Measurements from ENCODE around the gene KAZN.

Gene KAZN

DNA sequence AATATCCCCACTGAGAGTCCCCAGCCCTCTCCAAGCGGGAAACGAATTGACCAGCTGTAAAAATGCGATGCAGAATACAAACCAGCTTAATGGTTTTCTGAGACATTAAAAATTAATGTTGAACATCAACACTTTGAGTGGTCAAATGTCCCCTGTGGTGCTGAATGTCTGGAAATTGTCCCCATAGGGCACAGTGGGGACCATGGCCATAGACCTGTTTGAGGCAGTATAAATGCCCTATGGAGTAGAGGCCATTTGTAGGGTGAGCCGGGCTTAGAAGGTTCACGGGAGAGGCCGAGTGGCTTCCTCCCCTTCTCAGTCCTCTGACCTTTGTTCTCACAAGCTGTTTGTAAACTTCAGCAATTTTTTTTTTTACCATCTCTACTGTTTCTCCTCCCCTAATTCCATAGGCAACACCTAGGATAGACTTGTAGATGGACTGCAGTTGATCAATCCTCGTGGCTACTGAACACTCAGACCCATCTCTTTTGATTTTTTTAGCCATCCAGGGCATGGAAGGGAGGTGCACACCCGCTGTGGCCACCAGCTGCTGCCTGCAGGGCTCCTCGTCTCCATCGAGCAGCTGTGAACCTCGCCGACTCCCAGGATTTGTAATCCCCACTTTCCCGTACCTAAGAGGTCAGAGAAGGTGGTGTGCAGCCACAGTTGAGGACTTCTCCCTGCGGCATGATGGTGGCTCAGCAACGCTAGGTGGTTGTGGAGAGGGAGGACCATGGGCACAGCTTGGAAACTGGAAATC lies 41.0 kb downstream of the KAZN start:
- in situ Hi-C loops (cut with MboI; ENCODE audit: low sequenced_read_pairs) = no loop called here

DNA sequence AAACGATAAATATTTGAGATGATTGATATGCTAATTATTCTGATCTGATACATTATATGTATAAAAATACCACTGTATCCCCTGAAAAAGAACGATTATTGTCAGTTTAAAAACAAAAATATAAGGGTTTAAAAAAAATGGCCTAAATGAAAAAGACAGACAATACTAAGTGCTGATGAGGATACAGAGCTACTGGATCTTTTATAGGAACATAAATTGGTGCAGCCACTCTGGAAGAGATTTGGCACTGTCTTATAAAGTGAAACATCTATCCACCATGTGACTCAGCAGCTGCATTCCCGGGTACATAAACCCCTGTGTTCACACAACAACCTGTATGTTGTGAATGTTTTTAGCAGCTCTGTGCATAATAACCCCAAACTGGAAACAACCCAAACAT lies 44.2 kb downstream of the KAZN start:
- in situ Hi-C loops (cut with MboI; ENCODE audit: low sequenced_read_pairs) = no loop called here

DNA sequence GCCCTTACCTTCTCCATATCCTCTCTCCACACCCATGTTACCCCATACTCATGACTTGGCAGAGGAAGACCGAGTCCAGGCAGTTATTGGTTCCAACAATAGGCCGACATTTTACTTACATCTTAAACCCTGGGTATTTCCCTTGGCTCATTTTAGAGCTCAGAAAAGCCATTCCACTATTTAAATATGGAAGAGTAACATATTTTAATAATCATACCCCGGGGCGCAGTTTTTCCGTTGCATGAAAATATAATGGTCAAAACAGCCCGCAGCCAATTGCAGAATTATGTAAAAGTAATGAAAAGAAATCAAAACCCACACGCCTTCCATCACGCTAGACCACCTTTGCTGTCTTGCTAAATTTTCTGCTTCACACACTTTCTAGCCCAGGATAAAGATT lies 48.5 kb downstream of the KAZN start:
- in situ Hi-C loops (cut with MboI; ENCODE audit: low sequenced_read_pairs) = no loop called here

DNA sequence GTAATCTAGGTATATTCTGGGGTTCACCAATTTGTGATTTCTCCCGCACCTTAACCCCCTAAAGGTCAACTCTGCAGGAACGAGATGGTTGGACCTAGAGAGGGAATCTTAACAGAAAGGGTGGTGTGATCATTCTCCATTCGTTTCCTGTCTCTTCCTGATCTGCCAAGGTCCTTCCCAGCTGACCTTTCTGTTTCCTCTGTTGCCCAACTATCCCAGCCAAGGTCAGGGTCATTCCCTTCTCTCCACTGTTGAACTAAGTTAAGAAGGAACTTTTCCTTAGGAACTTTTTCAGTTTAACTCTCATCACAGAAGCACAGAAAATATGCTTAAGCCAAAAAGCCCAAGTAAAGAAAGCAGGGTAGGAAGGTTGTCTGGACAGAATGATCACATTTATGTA lies 49.3 kb downstream of the KAZN start:
- in situ Hi-C loops (cut with MboI; ENCODE audit: low sequenced_read_pairs) = no loop called here

DNA sequence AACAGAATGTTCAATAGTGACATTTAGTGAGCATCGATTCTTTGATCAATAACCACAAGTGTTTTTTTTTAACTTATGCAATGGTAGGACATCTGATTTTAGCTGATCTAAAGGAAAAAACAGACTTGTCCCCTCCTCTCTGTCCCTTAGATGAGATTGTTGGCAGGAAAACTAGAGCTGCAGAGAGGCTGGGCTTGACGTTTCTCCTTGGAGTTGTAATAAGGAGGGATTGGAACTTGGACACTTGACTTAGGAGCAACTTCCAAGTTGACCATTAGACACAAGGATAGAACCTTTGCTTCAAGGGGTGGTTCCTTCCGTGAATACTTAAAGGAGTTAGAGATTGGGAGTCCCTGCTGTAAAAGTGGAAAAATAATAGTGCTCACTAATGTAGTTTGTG lies 49.9 kb downstream of the KAZN start:
- in situ Hi-C loops (cut with MboI; ENCODE audit: low sequenced_read_pairs) = no loop called here

DNA sequence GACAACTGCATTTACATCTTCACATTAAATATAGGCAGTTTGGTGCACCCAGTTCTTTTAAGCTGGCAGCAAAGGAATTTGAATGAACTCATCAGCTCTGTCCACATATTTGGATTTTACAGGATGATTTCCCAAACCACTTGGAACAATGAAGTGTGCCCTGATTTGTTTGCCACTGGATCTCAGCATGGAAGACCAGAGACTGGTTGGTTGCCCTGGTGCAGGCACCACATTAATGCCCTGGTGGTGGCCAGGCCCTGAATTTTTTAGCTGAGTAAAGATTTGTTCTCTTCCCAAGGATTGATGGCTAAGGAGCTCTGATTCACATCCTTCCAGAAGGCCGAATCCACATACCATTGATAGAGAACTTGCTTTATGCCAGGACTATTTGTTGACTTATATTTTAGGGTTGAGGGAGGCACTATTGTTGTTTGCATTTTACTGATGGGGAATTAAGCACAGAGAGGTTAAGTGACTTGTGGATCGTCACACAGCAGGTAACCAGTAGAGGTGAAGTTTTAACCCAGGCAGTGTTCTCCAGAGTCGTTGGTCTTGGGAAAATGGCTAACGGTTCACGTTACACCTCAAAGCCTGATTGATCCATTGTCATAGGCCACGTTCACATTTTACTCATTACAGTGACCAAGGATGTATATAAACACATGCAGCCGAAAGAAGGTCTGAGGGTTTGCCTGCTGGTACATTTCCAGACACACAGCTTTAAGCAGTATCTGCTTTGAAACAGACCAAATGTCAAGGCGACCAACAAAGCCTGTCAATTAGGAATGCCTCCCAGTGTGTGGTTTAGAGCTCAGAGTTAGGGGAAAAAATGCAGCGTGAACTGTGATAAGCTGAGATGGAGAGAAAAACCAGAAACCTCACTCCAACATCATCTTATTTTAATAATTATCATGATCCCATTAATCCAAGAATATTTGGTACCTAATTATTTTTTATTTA lies 50.7 kb downstream of the KAZN start:
- in situ Hi-C loops (cut with MboI; ENCODE audit: low sequenced_read_pairs) = no loop called here

DNA sequence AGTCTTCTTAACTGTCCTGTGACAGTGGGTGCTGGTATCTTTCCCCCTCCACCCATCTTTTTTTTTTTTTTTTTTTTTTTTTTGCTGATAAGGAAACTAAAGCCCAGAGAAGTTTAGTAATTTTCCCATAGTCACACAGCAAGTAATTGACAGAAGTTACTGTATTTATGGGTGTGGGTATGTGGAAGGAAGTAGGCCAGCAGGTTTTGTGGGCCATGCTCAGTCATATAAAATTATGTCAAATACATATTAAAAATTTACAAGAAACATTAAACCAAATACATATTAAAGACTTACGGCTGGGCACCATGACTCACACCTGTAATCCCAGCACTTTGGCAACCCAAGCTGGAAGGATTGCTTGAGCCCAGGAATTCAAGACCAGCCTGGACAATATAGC lies 51.5 kb downstream of the KAZN start:
- in situ Hi-C loops (cut with MboI; ENCODE audit: low sequenced_read_pairs) = no loop called here

DNA sequence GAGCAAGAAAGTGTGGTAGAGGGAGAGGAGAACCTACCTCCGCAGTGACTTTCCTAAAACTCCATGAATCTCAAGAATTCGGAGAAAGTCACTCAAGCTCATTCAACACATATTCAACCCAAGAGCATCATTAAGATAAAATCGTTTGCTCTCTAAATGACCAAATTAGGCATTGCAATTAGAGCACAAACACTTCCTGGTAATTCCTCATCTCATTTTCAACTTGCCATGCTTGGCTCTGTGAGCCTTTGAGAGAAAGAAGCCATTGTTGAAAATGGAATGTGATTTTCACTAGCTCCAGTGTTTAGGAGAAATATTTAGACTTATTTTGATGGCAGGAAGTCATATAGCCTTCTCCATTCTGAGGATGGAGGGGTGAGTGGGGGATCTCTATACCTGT lies 52.5 kb downstream of the KAZN start:
- in situ Hi-C loops (cut with MboI; ENCODE audit: low sequenced_read_pairs) = no loop called here

DNA sequence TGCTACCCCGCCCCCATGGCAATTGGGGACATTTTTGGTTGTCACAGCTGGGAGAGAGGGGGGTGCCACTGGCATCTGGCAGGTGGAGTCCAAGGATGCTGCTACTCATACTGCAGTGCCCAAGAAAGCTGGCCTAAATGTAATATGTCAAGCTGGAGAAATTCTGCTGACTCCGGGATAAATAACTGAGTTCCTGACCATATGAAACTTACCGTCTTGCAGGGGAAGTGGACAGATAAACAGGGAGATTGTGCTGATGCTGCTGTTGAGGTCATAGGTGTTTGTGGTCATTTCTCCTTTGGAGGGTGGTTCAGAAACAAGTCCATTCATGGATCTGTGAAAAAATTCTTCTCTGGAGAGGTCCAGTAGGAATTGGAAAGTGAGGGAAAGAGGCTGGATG lies 54.4 kb downstream of the KAZN start:
- in situ Hi-C loops (cut with MboI; ENCODE audit: low sequenced_read_pairs) = no loop called here

DNA sequence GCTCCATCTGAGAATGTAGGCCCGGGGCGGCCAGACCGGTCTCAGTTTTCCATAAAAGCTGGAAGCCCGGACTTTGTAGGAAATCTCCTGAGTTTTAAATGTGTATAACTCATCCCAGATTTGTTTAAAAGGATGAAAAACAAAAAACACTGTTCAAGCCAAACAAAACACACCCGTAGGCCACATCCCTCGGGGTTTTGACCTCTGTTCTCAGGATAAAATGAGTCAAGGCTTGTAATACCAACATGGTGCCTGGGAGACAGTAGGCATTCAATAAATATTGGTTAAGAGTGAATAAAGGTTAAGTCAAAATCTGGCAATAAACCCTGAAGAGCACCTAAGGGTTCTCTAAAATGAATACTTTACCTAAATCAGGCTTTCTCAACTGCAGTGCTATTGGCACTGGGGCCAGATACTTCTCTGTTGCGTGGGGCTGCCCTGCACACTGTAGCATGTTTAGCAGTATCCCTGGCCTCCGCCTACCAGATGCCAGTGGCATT lies 55.0 kb downstream of the KAZN start:
- in situ Hi-C loops (cut with MboI; ENCODE audit: low sequenced_read_pairs) = no loop called here

DNA sequence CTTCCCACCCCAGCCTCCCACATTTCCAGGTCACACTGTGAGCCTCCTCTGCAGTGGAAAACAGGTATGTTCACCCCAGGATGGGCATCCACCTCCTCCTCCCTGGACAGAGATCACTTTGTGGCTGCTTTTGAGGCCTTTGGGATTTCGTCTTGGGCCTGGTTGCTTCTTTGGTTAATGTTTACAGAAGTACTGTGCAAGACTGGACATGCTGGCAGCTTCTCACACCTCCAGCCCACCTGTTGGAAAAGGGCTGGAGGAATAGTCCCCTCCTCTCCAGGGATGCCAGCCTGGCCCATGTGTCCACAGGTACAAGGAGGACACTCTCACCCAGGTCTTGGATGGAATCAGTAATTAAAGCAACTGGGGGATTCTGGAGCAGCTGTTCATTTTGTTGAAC lies 56.1 kb downstream of the KAZN start:
- in situ Hi-C loops (cut with MboI; ENCODE audit: low sequenced_read_pairs) = no loop called here

DNA sequence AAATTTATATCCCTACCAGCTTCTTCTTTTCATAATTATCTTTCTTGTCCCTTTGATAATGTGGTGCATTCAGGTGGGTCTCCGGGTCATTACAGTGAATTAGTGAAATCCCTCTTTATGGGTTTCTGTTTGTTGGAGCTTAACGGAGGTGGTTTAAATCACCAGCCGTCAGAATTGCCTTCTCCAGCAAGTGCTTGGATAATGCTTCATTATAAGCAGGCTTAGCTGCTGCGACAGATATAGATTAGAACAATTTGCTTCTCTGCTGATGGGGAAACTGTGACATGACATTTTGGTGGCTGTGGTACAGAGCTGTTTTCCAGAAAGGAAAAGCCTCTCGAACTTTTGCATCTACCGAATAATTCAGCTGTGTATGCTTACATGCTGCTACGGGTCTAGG lies 56.9 kb downstream of the KAZN start:
- in situ Hi-C loops (cut with MboI; ENCODE audit: low sequenced_read_pairs) = no loop called here

DNA sequence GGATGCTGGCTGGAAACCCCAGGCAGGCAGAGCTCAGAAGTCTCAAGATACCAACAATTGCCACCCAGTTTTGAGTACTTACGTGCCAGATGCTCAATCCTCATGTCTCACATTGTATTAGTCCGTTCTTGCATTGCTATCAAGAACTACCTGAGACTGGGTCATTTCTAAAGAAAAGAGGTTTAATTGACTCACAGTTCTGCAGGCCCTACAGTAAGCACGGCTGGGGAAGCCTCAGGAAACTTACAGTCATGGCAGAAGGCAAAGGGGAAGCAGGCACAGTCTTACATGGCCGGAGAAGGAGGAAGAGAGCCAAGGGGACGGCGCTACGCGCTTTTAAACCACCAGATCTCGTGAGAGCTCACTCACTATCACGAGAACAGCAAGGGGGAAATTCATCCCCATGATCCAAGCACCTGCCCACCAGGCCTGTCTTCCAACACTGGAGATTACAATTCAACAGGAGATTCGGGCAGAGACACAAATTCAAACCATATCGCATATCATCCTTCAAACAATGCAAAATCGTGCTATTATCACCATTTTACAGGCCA lies 58.0 kb downstream of the KAZN start:
- in situ Hi-C loops (cut with MboI; ENCODE audit: low sequenced_read_pairs) = no loop called here

DNA sequence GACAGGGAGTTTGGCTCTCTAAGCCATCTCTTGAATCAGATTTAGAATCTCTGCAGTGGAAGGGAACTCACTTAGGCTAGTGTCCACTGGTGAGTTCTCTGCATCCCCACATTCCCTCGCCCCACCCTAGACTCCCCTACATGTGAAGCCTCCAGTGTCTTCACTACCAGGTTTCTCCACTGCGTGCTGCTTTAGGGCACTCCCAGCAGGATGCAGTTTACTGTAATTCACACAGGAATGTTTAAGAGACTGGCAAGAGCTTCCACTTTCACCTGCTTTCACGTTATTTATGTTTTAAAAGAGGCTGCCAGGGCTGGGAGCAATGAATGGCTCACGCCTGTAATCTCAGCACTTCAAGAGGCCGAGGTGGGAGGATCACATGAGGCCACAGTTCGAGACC lies 60.2 kb downstream of the KAZN start:
- in situ Hi-C loops (cut with MboI; ENCODE audit: low sequenced_read_pairs) = no loop called here

DNA sequence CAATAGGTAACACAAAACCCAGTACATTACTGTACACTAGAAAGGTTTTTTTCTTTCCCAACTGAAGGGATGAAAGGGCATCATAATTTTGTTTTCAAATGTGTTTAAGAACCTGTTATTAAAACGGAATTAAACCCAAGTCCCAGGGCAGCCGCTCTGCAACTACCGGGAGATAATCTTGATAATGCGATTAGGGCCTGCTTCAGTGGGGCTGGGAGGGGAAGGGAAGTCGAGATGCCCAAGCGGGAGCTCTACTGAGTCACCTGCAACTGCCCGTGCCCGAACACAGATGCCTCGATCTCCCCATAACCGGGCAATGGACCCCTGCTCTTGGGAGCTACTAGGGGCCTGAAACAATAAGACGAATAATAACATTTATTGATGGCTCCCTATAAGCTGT lies 61.4 kb downstream of the KAZN start:
- in situ Hi-C loops (cut with MboI; ENCODE audit: low sequenced_read_pairs) = no loop called here

DNA sequence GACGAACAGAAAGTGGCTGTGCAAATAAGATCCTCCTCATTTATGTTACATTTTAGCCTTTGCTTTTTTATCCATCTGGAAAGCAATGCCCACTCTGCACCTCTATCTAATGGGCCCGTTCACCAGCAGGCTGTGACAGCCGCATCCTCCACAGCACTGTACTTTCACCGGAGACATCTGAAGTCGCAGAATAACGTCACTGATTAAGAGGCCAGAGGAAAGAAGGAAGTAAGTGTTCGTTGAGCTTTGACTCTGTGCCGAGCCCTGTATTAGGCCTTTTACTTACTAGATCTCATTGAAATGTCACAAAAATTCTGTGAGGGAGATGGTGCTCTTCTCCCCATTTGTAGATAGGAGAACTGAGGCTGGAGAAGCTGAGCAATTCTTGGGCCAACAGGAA lies 62.3 kb downstream of the KAZN start:
- in situ Hi-C loops (cut with MboI; ENCODE audit: low sequenced_read_pairs) = no loop called here

DNA sequence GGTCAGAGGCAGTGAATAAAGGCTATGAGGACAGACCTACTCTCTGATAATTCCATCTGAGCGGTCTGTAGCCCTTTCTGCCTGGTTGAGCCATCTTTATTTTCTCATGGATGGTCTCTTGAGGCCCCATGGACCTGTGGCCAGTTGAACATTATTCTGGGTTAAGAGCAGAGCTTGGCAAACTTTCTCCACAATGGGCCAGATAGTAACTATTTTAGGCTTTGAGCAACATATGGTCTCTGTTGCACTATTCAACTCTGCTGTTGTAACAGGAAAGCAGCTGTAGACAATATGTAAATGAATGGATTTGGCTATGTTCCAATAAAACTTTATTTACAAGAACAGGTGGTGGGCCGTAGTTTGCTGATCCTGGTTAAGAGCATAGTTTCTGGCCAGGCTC lies 62.7 kb downstream of the KAZN start:
- in situ Hi-C loops (cut with MboI; ENCODE audit: low sequenced_read_pairs) = no loop called here

DNA sequence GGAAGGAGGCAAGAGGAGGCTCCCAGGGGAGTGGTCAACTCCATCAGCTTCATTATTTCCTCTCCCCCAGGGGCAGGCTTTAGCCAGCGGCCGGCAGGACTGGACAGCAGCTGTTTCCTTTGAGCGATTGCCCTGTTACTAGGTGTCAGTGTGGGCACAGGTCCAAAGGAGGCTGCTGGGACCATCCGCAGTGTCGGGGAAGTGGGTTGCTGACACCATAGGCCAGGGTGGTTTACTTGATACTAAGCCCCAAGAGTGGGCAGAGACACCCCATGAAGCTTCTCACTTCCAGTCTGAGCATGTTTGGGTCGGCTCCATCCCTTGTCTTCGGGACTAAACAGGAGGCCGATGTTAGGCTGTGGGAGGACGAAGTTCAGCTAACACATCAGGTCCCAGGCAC lies 63.6 kb downstream of the KAZN start:
- in situ Hi-C loops (cut with MboI; ENCODE audit: low sequenced_read_pairs) = no loop called here

DNA sequence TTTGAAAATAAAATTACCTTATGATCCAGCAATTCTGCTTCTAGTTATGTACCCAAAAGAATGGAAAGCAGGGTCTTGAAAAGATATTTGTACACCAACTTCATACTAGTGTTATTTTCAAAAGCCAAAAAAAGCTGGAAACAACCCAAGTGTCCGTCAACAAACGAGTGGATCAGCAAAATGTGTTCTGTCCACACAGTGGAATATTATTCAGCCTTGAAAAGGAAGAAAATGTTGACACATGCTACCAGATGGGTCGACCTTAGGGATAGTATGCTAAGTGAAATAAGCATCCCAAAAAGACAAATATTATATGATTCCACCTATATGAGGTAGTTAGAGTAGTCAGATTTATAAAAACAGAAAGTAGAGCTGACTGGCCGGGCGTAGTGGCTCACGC lies 65.3 kb downstream of the KAZN start:
- in situ Hi-C loops (cut with MboI; ENCODE audit: low sequenced_read_pairs) = no loop called here

DNA sequence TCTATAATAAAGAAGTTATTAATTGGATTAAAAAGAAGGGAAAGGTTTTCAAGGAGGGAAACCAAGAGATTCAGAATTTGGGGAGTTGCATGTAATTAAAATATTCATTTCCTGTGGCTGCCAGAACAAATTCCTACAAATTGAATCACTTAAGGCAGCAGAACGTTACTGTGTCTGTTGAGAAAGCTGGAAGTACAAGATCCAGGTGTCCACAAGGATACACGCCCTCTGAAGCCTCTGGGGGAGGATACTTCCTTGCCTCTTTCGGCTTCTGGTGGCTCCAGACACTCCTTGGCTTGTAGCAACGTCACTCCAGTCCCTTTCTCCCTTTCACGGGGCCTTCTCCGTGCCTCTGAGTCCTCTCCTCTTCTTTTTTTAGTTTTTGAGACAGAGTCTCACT lies 67.9 kb downstream of the KAZN start:
- in situ Hi-C loops (cut with MboI; ENCODE audit: low sequenced_read_pairs) = no loop called here

DNA sequence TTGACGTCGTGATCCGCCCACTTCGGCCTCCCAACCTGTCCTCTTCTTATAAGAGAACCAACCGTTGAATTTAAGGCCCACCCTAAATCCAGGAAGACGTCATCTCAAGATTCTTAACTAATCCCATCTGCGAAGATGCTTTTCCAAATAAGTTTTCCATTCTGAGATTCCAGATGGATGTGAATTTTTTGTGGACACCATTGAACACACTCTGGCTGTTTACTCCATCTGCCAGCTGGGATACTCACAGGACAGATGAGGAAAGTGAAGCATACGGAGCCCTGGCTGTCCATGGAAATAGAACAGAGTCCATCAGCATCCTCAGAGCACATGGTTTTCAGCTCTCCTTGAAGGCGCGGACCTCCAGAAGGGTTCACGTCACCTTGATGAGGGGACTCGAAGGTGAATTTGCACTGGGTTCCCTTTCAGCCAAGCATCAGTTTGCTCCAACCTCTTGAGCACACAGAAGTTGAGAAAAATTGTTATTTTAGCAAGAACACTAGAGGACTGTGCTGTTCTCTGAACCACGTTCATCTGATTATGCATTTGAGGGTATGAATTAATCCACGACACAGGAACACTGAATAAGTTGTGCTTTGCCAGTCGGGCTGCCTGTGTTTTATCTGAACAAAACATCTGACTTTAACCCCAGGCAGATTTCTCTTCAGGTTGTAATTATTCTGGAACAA lies 68.6 kb downstream of the KAZN start:
- in situ Hi-C loops (cut with MboI; ENCODE audit: low sequenced_read_pairs) = no loop called here
